Heart left ventricle (tissue), 16 donors: Measurements from ENCODE around the gene MGAM2. TPM values are rescaled to one million over a fixed set of nuclear protein-coding genes. Genes with fewer than 3 reads are reported as not detected.

Source experiments
- ATAC-seq, 4 donors: fragments of 200-7000 bp; cut with Tn5 transposase; one replicate each; pipeline ENCODE4 v1.9.1; 2020 to 2022; ENCODE audit warnings: moderate library complexity in 4 of 4, mild to moderate bottlenecking in 3 of 4, moderate number of reproducible peaks in 1 of 4
- DNase-seq, 5 donors: peaks; one replicate each; pipeline ENCODE4 v3.0.0-alpha.2; 2020
- H3K27ac ChIP-seq, 12 donors: fragments of 200-600 bp; sonication (generic) in 4 of 12; one replicate each; pipeline versions ENCODE4 v1.5.0 to v1.8.0; 2016 to 2022; ENCODE audit warnings: mild to moderate bottlenecking in 2 of 12
- H3K27me3 ChIP-seq, 9 donors: fragments of 200-600 bp; sonication (generic) in 2 of 9; one replicate each; pipeline versions ENCODE4 v1.5.1 to v1.8.0; 2016 to 2022; ENCODE audit warnings: mild to moderate bottlenecking in 3 of 9
- H3K36me3 ChIP-seq, 9 donors: fragments of 200-600 bp; sonication (generic) in 2 of 9; one replicate each; pipeline versions ENCODE4 v1.5.0 to v1.8.0; 2018 to 2022; ENCODE audit warnings: mild to moderate bottlenecking in 2 of 9
- H3K4me1 ChIP-seq, 12 donors: fragments of 200-600 bp; sonication (generic) in 4 of 12; one replicate each; pipeline versions ENCODE4 v1.5.0 to v1.8.0; 2016 to 2022; ENCODE audit warnings: mild to moderate bottlenecking in 3 of 12
- H3K4me3 ChIP-seq, 12 donors: fragments of 200-600 bp; sonication (generic) in 4 of 12; one replicate each; pipeline versions ENCODE4 v1.5.0 to v1.8.0; 2017 to 2022; ENCODE audit warnings: mild to moderate bottlenecking in 9 of 12, moderate library complexity in 4 of 12
- H3K9me3 ChIP-seq, 12 donors: fragments of 200-600 bp; sonication (generic) in 4 of 12; one replicate each; pipeline versions ENCODE4 v1.5.0 to v1.8.0; 2016 to 2022; ENCODE audit warnings: mild to moderate bottlenecking in 1 of 12
- CTCF ChIP-seq, 12 donors: fragments of 200-600 bp; sonication (generic) in 4 of 12; IDR thresholded peaks; one replicate each; pipeline versions ENCODE4 v1.5.0 to v1.8.0; 2018 to 2022; ENCODE audit warnings: antibody characterized with exemption in 12 of 12, mild to moderate bottlenecking in 5 of 12
- POLR2A ChIP-seq, 2 donors: fragments of 450-650 bp; IDR thresholded peaks; one replicate each; pipeline ENCODE4 v1.6.1; 2017; ENCODE audit warnings: antibody characterized with exemption in 2 of 2, mild to moderate bottlenecking in 2 of 2, moderate library complexity in 2 of 2
- WGBS, 4 donors: extraction: QIAGEN DNeasy Blood & Tissue Kit in 2 of 4; methylation state at CpG; one replicate each; pipeline versions ENCODE4 v1.1.5 to v1.1.7; 2013 to 2018; 5-methylcytosine and 5-hydroxymethylcytosine counted together
- intact Hi-C, 10 donors: fragments of 100-400 bp; cut with DNase I; formaldehyde crosslinking; loops; one replicate each; pipeline versions ENCODE4 v1.11.1 to v1.14.2; 2022
- long read RNA-seq, 3 donors: library from polyadenylated mRNA; unstranded; transcript quantifications; one replicate each; pipeline ENCODE4 v2.0.0, GENCODE V29; 2020 to 2021
- polyA plus RNA-seq, 2 donors: library from polyadenylated mRNA; stranded (reverse); fragments of 200-250 nt; gene quantifications; one replicate each; pipeline ENCODE4 v1.2.3, GENCODE V29; 2013
- total RNA-seq, 9 donors: library from RNA; depleted of rRNA in 2 of 9; stranded (reverse); fragments of >200 nt in 2 of 9; fragmentation: NEBNext Ultra II Directional in 3 of 9; extraction: Animal tissue kit (Norgen Biotek cat#: 25700) in 3 of 9; gene quantifications; one replicate each; pipeline versions ENCODE4 v1.1.0 to v1.2.4, GENCODE V29; 2016 to 2023
- donor health status: ischemic (EF 13 %, LVEDD 7.1; RV severe dilation, severe dysfunction).
- donor health status: healthy with polysubstance abuse.
- donor health status: DM: no; HTN: yes; CAD: no.
- donor health status: DM: no; HTN: no; CAD: no.
- donor health status: ischemic (EF 25% LVEDD 6.9; RV normal size, moderate dysfunction).
- donor health status: ischemic (EF 25% LVEDD 5.7; RV mildly dilated, moderate dysfunction).
- donor health status: healthy.
- donor health status: DM: yes; HTN: yes; CAD: no.
- donor health status: ischemic (EF 35%, LVEDD 5.7; RV mildly dilated, moderate dysfunction).
- donor health status: nonischemic (EF 11% LVEDD 7.7; RV severe dilation, severe dysfunction).
- donor health status: DM: yes; HTN: yes; CAD: no.
- donor health status: PGD.
- donor health status: ischemic (EF 29% LVEDD 5.4; RV normal size, mild dysfunction).
- donor health status: nonischemic (EF 23%, LVEDD 6.1; RV moderate dilation, normal function).

MGAM2 gene
- total RNA-seq (under 1 TPM in 6 of 9 donors, not detected in 3; 0.02 to 0.13 (median 0.09) TPM), polyA plus RNA-seq (under 1 TPM in 1 of 2 donors, not detected in 1; 0.01 TPM)
- long read RNA-seq, donor 1, result 0 reads
- long read RNA-seq, donor 2, result 0 reads
- long read RNA-seq, donor 3, result 0 reads

GRCh38 chr7:142111499-142111898, at the start of gene MGAM2:
Gene MGAM2, plus strand, starts transcription at chr7:142111718. Its CDS starts 5,156 bp downstream, at chr7:142116874.
- intact Hi-C loops, result no loop called here
- no peak for TF ChIP-seq POLR2A (IDR thresholded peaks at IDR 0.05)
- TF ChIP-seq CTCF (IDR thresholded peaks at IDR 0.05), result no peak
- ATAC-seq (no peak), DNase-seq (no peak)
- Histone ChIP-seq H3K27ac (no peak within 1 kb of the TSS), H3K27me3 (peaks cover 0 to 4% (median 0%) of the 10 kb centered on the region in 9 donors), H3K9me3 (no peaks in the 10 kb centered on the region), H3K4me3 (no peak within 1 kb of the TSS), H3K4me1 (no peaks in the 10 kb centered on the region), H3K36me3 (no peaks in the 10 kb centered on the region)
- 68 to 82% (median 72%) methylated on average over 4 of the region's 4 CpGs for WGBS, 4 donors

- no peak overlapping the region for H3K27ac ChIP-seq
- H3K27me3 ChIP-seq, result no peaks in the 10 kb centered on the region
- 58 to 66% (median 61%) methylated on average over 12 of the region's 12 CpGs for WGBS, 4 donors
- H3K36me3 ChIP-seq, result no peaks in the 10 kb centered on the region
- no peaks in the 10 kb centered on the region for H3K9me3 ChIP-seq
- TF ChIP-seq POLR2A (IDR thresholded peaks at IDR 0.05) (no peak), CTCF (IDR thresholded peaks at IDR 0.05) (no peak)
- no peaks in the 10 kb centered on the region for H3K4me1 ChIP-seq
- DNase-seq, result no peak
- intact Hi-C loops, result loop anchor here in 2 of 10 donors (2.0 to 5.0 kb wide), 2 partner anchors 33 to 44 kb away; no protein-coding TSS in a partner anchor
- H3K4me3 ChIP-seq, result no peak overlapping the region
- ATAC-seq, result no peak
Measured at GRCh38 chr7:142063551-142064442, 47.7 kb upstream of the MGAM2 start.

DNA sequence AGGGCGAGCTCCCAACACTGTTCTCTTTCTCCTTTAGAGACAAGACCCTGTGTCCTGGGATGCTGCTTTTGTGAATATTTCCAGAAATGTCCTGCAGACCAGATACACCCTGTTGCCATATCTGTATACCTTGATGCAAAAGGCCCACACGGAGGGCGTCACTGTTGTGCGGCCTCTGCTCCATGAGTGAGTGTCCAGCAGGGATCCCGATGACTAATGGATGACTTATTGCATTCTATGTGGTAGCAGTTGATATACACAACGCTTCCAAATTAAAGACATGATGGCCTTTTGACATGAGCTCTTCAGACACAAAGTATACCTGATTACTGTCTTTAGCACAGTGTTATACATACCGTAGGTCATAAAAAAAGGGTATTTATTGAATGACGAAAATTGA, 45.0 kb upstream of the MGAM2 start:
- Histone ChIP-seq H3K27me3 (no peaks in the 10 kb centered on the region), H3K27ac (no peak overlapping the region), H3K4me3 (no peak overlapping the region), H3K9me3 (no peaks in the 10 kb centered on the region), H3K36me3 (no peaks in the 10 kb centered on the region), H3K4me1 (no peaks in the 10 kb centered on the region)
- WGBS, 4 donors, result 87 to 92% (median 89%) methylated on average over 8 of the region's 8 CpGs
- DNase-seq, result no peak
- TF ChIP-seq POLR2A (IDR thresholded peaks at IDR 0.05) (no peak), CTCF (IDR thresholded peaks at IDR 0.05) (no peak)
- ATAC-seq, result no peak
- intact Hi-C loops, result no loop called here

DNA sequence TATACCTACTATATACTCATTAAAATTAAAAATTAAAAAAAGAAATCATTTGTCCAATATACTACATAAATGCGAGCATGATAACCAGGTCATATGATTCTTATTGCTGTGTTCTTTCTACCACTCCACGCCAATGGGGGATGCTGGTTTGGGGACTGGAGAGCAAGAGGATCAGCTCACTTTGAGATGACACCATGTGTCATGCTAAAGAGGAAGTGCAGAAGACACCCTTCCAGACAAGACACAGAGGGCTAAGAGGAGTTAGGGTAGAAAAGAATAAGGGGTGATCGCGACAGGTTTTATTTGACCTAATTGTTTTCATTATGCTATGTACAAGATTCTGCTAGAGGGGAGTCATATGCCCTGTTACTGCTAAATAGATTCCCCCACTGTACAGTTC, 33.8 kb upstream of the MGAM2 start:
- intact Hi-C loops, result no loop called here
- H3K27ac ChIP-seq, result no peak overlapping the region
- DNase-seq (no peak), ATAC-seq (no peak)
- no peaks in the 10 kb centered on the region for H3K27me3 ChIP-seq
- no peak overlapping the region for H3K4me3 ChIP-seq
- WGBS, 4 donors, result 90 to 95% (median 92%) methylated on average over 4 of the region's 4 CpGs
- TF ChIP-seq CTCF (IDR thresholded peaks at IDR 0.05) (no peak), POLR2A (IDR thresholded peaks at IDR 0.05) (no peak)
- no peaks in the 10 kb centered on the region for H3K9me3 ChIP-seq
- no peaks in the 10 kb centered on the region for H3K36me3 ChIP-seq
- H3K4me1 ChIP-seq, result no peaks in the 10 kb centered on the region
